HG03432 (cell line): ENCODE data around the gene MS4A14.
"Not testable (repeated sequence)": the region's sequence is repeated elsewhere in the genome, so short reads cannot be mapped to it uniquely, and the experiment has no call there.

ENCODE experiments used
- ATAC-seq: cut with Tn5 transposase; IDR thresholded peaks from one replicate; pipeline ENCODE4 v1.9.1; 2021; ENCODE audit warnings: mild to moderate bottlenecking, moderate library complexity; ENCODE audit not compliant: unreplicated experiment

MS4A14 gene, protein sequence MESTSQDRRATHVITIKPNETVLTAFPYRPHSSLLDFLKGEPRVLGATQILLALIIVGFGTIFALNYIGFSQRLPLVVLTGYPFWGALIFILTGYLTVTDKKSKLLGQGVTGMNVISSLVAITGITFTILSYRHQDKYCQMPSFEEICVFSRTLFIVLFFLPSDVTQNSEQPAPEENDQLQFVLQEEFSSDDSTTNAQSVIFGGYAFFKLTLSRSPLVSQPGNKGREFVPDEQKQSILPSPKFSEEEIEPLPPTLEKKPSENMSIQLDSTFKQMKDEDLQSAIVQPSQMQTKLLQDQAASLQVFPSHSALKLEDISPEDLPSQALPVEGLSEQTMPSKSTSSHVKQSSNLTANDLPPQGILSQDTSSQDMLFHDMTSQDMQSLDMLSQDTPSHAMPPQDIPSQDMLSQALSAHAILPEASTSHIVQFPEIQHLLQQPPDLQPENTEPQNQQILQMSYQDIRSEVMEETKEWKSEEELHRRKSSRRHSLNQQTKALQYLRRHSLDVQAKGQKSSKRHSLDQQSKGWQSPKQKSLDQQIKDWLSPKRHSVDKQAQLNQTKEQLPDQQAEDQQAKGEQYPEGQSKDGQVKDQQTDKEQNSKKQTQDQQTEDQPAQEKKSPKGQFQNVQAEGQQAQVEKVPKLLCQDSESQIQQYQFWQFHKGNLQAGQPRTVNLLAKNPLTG

DNA sequence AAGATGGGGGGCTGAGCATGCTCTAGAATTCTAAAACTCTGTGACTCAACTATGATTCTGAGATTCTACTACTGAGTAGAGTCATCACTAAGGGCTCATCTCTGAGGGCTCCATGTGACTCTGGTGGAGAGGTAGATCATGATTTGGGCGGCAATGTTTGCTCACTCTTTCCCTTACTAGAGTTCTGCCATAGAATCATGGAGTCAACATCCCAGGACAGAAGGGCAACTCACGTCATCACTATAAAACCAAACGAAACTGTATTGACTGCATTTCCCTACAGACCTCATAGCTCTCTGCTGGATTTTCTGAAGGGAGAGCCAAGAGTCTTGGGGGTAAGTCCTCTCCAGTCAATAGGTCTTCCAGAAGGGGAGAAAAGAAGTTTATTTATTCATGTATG lies at the start of gene MS4A14:
TSS of gene MS4A14 (plus strand) at position 78 of the 400 bp plus-strand sequence. CDS start at position 198, 120 bp downstream.
- peak; percentile 16 for ATAC-seq

DNA sequence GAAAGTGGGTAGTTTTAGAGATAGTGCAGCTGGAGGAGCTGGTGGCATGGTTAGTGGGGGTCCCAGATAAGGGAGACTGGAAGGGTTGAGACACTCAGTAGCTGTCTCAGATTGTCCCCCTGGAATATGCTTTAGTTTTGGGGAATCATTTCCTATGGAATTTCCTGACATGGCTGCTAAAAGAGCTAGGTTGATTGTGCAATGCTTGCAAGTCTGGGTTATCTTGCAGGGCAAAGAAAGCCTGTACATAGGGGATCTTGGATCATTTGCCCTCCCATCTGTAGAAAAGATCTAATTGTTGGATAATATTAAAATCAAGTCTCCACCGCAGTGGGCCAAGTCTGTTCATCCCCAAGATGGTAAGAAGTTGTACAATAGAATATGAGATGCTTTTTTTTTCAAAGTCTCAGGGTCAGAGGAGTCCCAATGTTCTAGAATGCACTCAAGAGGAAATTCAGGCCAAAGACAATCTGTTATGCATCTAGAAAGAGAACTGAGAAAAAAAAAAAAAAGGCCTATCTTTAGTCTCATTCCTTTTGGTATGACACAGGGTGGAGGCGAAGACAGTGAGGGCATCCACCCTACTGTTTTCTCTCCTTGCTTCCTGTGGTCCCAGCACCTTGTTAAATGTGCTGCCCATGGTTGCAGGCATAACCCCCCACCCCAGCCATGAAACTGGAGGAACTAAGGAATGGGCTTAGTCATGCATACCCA lies 49.0 kb upstream of the MS4A14 start:
- ATAC-seq = peak; percentile 72

DNA sequence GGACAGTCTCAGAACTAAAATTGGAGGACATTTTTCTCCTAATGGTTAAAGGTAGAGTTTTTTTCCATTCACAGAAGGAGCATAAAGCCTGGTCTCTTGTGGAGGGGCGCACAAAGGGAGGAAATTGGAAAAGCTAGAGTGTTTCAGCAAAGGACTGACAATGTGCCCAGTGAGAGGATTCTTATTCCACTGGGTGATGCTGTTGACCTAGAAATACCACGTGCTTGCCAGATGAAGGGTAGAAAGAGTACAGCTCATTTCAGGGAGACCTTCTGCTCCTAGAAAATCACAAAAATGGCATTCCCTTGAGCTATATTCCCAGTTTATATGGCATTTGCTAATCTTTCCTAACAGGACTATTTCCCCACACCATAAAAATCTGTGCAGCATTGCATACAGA lies 48.1 kb upstream of the MS4A14 start:
- no peak for ATAC-seq

DNA sequence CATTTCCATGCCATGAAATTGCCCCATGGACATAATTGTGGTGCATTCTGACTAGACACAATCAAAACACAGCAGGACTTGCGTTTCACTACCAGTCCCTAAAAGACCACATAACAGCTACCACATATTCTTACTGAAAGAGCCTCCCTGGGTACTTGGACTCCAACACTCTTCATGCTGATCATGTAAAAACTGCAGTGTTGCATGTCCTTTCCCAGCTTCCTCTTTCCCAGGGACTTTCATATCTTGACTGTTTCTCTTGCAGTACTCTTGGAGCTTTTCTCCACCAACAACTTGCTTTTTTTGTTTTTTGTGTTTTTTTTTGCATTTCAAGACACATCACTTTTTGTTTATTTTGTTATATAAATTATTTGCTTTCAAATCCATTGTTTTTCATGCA lies 46.3 kb upstream of the MS4A14 start:
- no peak for ATAC-seq

DNA sequence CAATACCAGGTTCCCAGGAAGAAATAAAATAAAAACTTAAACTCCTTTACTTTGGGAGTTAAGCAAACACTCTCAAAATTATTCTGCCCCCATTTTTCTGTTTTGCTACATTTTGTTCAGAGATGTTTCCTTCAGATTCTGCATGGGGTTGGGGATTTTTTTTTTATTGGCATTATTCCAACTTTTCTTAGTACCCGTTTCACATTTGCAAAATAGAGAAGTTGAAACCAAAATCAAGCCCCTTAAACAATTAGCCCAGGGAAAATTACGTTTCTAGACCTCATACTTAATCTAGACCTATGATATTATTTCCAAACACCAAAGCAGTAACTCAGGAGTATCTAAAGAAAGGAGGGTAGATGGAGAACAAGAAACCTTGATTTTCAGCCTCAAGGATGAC lies 38.5 kb upstream of the MS4A14 start:
- ATAC-seq = no peak

DNA sequence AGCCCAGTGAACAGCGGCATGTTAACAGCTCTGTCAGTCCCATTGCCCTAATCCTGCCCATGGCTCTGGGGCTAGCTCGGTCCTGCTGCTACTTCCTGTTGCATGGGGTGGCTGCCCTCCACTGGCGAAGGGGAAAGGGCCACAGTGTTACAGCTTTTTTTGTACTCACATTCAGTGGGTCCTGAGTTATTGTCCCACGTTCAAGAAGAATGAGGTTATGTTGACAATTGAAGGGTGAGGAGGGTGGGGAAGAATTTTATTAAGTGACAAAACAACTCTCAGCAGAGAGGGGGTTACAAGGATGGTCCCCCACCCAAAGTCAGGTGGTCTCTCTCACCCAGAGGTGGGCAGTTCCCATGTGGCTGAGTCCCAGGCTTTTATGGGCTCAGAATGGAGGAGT lies 35.6 kb upstream of the MS4A14 start:
- no peak for ATAC-seq

DNA sequence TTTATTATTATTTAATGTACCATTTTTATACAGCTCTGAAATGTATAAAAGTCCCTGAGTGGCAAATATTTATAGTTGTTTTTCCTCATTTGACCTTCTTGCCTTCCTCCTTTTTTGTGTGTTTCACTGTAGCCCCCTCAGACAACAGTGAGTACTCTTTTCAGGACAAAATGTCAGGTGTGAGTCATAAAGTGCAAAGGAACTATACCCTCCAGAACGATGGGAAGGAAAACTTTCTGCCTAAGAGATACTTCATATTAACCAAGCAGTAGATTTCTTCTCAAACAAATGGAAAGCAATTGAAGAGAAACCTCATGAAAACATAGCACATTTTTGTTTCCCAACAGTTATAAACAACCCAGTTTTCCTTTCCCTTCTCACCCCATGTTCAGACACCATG lies 34.0 kb upstream of the MS4A14 start:
- no peak for ATAC-seq

DNA sequence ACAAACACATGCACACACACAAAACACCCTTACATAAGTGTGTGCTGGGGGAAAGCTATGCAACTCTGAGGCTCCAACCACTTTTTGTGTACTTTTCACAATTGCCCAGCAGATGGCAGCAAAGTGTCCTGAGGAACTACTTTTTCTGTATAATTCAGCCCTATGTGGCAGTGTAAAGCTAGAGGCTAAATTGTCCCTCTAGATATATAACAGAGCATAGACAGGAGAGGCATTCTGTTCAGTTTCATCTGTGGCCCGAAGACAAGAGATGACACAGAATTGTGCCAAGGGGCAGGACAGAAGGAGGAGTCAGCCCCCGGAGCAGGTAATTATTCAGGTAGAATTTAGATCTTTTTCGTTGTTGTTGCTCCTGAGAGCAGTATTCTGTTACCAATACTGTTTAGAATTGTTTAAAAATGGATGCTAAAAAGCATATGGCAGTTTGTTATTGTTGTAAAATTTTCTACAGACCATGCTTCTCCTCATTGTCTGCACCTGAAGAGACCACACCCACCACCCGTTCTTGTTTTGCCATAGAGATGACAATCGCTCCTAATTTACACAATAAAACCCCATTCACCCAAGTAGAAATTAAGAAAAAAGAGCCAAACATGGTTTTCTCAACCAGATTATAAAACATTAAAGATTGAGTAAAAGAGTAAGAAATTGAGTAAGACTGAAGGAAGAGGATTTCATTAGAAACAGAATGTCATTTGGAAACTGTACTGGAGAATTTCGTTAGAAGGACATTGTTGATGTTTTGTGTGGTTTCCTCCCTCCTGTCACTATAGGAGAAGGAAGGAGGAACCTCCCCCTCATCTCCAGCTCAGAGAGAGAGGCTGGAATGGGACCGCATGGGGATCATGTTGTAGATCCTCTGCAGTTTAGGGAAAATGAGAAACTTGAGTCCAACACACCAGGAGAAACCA lies 32.5 kb upstream of the MS4A14 start:
- ATAC-seq = peak; percentile 67

DNA sequence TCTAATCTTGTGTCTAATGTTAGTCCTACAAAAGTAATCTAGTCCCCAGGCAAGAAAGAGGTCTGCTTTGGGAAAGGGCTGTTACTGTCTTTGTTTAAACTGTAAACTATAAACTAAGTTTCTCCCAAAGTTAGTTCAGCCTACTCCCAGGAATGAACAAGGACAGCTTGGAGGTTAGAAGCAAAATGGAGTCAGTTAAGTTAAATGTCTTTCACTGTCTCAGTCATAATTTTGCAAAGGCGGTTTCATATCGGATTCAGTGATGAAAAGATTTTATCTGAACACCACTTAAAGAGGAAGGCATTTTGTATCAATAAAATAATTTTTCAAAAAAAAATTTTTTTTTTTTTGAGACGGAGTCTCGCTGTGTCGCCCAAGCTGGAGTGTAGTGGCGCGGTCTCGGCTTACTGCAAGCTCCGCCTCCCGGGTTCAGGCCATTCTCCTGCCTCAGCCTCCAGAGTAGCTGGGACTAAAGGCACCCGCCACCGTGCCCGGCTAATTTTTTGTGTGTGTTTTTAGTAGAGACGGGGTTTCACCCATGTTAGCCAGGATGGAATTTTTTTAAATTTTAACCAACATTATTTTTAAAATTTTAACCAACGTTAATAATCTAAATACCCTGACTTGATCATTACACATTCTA lies 29.9 kb upstream of the MS4A14 start:
- ATAC-seq = not testable (repeated sequence)

DNA sequence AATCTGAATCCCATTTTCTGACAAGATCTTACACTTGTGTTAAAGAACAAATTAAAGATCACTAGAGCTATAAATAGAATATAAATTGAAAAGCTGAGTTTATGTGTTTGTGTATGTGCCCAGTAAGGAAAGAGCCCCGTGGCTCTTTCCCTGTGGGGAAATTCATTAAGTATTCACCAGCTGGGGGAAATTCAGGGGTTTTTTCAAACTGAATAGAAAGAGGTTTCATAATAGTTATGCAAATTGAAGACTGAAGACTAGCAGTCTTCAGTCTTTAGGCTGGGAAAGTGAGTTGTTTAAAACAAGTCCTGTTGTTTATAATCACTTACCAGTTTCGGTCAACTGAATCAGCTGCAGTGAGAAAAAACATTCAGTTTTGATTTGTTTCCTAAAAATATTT lies 29.2 kb upstream of the MS4A14 start:
- ATAC-seq = peak; percentile 82

DNA sequence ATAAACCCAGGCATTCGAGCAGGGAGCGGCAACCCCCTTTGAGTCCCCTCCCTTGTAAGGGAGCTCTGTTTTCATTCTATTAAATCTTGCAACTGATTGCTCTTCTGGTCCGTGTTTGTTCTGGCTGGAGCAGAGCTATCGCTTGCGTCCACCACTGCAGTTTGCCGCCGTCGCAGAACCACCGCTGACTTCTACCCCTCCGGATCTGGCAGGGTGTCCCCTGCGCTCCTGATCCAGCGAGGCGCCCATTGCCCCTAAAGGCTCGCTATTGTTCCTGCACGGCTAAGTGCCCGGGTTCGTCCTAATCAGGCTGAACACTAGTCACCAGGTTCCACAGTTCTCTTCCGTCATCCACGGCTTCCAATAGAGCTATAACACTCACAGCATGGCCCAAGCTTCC lies 28.4 kb upstream of the MS4A14 start:
- ATAC-seq = no peak

DNA sequence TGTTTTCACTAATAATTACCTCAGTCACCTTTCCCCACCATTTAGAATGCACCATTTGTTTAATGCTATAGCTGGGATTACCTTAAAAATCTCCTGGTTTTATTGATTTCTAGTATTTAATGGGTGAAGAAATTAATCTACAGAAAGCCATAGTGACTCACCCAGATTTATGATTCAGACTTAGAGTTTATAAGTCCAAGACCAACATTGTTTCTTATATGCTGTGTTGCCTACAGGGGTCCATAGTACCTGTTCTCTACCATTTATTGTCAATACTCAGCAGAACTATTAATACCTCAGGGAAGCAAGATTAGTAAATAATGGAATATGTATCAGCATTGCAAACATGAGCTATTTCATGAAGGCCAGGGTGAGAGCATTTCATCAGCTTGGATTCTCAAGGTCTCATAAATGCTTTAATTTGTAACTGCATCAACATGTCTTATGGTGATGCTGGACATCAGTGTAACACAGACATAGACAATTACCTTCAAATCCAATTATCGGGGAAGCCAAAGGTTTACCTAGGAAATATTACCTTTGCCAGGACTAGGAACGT lies 25.9 kb upstream of the MS4A14 start:
- no peak for ATAC-seq

DNA sequence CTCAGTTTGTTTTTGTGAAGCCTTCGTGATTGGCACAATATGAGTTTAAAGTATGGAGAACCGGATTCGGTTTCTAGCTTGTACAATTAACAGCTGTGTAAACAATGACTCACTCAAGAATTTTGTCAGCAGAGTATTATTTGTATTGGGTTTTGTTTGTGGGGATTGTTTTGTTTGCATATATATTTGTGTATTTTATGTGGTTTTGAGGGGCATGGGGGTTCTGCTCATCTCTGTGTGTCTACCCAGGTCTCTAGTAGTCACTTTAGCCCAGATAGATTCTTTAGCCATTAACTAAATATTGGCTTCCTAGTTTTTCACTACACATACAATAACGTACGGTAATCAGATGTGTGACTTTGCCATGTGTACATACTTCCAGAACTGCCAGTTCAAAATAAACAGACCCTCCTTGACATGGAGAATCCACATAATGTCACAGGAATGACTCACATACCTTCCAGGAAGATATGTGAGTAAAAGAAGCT lies 25.4 kb upstream of the MS4A14 start:
- ATAC-seq = no peak

DNA sequence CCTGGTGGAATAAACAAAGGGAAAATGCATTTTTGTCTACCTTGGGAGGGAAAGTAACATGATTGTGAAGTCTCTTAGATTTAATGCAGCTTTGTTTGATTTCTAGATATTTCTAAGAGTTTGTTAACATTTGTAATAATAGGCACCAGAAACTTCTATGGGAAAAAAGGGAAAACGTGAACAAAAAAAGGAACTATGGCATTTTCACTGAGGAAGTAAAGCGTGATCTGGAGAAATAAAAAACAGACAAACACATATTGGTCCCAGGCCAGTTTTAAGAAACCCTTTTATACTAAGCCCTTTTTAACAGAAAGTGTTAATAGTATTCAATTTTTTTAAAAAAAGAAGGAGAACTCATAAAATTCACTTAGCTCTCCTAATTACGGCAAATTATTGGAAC lies 24.9 kb upstream of the MS4A14 start:
- ATAC-seq = no peak

DNA sequence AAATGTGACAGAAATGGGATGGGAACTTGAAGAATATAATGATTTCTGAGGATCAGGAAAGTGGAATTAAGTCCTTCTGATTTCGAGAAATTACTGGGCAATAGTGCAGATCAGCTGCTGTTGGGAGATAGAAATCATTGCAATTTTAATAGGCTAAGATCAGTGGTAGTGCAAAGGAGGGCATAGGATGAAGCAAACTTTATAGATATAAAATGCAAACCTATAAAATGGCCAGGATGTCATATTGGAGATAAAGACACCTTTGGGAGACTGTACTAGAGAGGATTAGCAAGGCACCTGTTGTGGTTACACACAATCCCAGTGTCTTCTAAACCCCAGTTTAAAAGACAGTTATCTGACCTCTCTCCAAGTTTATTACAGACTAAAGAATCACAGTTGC lies 24.4 kb upstream of the MS4A14 start:
- no peak for ATAC-seq

DNA sequence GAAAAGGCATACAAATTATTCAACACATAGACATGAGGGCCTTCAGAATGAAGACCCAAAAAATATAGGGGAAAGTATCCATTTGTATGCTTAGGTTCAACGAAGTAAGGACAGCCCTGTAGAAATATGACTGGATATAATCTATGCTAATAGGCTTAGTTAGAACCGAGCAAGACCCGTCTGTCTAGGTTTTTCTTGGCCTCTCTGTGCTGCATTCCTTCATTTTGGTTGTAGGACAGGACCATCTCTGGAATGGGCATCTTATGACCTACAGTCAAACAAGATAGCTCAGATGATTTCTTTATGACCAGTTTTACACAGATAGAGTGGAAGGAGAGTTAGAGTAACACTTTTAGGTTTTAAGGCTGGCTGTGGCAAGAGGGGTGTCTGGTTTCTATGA lies 23.5 kb upstream of the MS4A14 start:
- ATAC-seq = no peak

DNA sequence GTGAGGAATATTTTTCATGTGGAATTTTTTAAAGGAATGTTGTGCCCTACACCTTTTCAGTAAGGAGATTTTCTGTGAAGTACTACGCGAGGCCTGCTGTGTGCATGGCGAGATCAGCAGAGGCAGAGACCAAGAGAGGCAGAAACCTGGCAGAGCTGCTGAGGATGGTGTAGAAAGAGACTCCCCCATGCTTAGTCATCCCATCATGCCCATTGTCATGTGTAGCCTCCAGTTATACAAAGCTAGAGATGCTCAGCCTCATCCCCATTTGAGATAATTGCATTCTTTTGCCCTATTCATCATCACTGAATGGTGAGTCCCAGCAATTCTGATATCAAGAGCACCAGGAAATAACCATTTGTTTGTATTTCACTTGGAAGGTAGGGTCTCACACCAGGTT lies 20.9 kb upstream of the MS4A14 start:
- no peak for ATAC-seq

DNA sequence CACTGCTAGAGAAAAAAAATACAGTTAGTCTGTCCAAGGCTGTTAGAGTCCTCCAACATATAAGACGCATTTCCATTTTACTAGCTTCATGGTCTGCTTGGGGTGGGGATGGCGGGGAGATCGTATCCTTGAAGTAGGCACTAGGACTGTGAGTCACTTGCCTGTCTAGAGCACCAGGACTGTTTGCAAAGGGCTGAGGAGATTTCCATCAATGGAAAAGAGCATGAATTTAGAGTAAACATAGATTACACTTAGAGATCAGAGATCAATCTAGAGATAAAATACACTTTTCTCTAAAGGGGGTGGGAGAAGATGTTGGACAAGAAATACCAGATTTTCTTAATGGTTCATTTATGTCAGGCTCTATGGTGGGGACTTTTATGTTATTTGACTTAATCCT lies 19.7 kb upstream of the MS4A14 start:
- no peak for ATAC-seq

DNA sequence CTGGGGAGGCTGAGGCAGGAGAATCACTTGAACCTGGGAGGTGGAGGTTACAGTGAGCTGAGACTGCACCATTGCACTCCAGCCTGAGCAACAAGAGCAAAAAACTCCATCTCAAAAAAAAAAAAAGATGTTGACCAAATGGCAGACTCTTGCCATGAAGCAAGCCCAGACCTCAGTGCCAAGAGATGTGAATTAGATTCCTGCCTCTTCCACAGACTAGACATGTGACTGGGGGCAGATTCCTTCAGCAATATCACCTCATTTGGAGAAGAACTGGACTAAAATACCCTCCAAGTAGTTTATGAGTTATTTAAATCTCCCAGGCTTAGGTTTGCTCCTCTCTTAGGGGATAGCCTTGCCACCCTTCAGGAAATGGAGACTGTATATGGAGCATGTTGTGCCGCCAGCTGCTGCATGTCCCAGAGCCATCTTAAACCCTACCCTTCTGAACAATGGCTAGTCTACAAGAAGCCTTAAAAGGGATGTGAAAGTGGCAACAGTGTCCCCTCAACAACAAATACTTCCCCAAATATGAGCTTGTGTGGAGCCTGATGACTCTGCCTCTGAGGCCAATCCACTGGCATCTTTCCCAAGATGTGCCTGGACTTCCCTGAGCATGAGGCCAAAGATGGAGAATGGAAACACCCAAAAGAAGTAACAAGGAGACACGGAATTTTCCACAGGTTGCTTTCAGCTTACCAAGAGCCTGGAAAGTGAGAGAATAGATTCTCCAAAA lies 18.7 kb upstream of the MS4A14 start:
- peak; percentile 52 for ATAC-seq
